PC-3 (cell line): ENCODE data around the gene DENND5B. TPM values are rescaled to one million over a fixed set of nuclear protein-coding genes. Genes with fewer than 3 reads are reported as not detected.

Experiments used
- ATAC-seq: fragments of 200-7000 bp; cut with Tn5 transposase; 2 replicates; pipeline ENCODE4 v1.9.1; 2020; ENCODE audit warnings: mild to moderate bottlenecking, moderate library complexity
- BruUV-seq: library from RNA; stranded (reverse); fragments of 400-500 nt; replicated peaks from 2 replicates; lab custom pipeline; 2021; lab: Mats Ljungman, UMichigan
- CTCF ChIA-PET: fragments of 300-600 bp; sonication (Branson Sonifier 250); formaldehyde crosslinking; loops from one replicate; lab custom pipeline; 2022; ENCODE audit warnings: antibody characterized with exemption; lab: Charles Lee
- POLR2A ChIA-PET: fragments of 300-600 bp; sonication (Branson Sonifier 250); formaldehyde crosslinking; loops from one replicate; lab custom pipeline; 2022; ENCODE audit warnings: antibody characterized with exemption; ENCODE audit not compliant: unreplicated experiment; lab: Charles Lee
- DNase-seq: peaks from one replicate; pipeline ENCODE4 v3.0.0-alpha.2; 2015
- H2AFZ ChIP-seq: fragments of 300-600 bp; sonication (generic); 2 replicates; pipeline ENCODE4 v1.6.0; 2016; ENCODE audit warnings: antibody characterized with exemption, low read length
- H3F3A ChIP-seq: fragments of 300-600 bp; sonication (generic); one replicate; pipeline ENCODE4 v1.6.0; 2017; ENCODE audit warnings: antibody characterized with exemption, low read length, control low read depth, mild to moderate bottlenecking; ENCODE audit not compliant: unreplicated experiment
- H3K27ac ChIP-seq: fragments of 300-600 bp; sonication (generic); 2 replicates; pipeline ENCODE4 v1.5.1; 2016; ENCODE audit warnings: mild to moderate bottlenecking, low read length
- H3K27me3 ChIP-seq: fragments of 300-600 bp; sonication (generic); 2 replicates; pipeline ENCODE4 v1.6.1; 2016; ENCODE audit warnings: low read length, mixed read lengths
- H3K36me3 ChIP-seq: fragments of 300-600 bp; sonication (generic); 2 replicates; pipeline ENCODE4 v1.6.1; 2016; ENCODE audit warnings: low read depth, mixed run types, low read length, mixed read lengths
- H3K4me1 ChIP-seq: fragments of 300-600 bp; sonication (generic); 2 replicates; pipeline ENCODE4 v1.5.1; 2016; ENCODE audit warnings: low read length; ENCODE audit not compliant: insufficient read depth
- H3K4me2 ChIP-seq: fragments of 300-600 bp; sonication (generic); 2 replicates; pipeline ENCODE4 v1.6.0; 2016; ENCODE audit warnings: low read length
- H3K4me3 ChIP-seq: fragments of 300-600 bp; sonication (generic); 2 replicates; pipeline ENCODE4 v1.5.1; 2016; ENCODE audit warnings: mild to moderate bottlenecking, low read length, mixed read lengths
- H3K79me2 ChIP-seq: fragments of 300-600 bp; sonication (generic); 2 replicates; pipeline ENCODE4 v1.6.1; 2017; ENCODE audit warnings: low read length, mixed read lengths
- H3K9ac ChIP-seq: fragments of 300-600 bp; sonication (generic); 2 replicates; pipeline ENCODE4 v1.6.0; 2016; ENCODE audit warnings: mild to moderate bottlenecking, low read length
- H3K9me2 ChIP-seq: fragments of 300-600 bp; sonication (generic); replicated peaks from 2 replicates; pipeline ENCODE4 v1.6.1; 2016; ENCODE audit warnings: mixed run types, low read length, mixed read lengths
- H3K9me3 ChIP-seq: fragments of 300-600 bp; sonication (generic); 2 replicates; pipeline ENCODE4 v1.6.1; 2016; ENCODE audit warnings: low read length, mixed read lengths
- H4K20me1 ChIP-seq: fragments of 300-600 bp; sonication (generic); 2 replicates; pipeline ENCODE4 v1.6.1; 2016; ENCODE audit warnings: low read length, mixed read lengths
- CTCF ChIP-seq: fragments of 300-600 bp; sonication (generic); conservative IDR thresholded peaks from 2 replicates; pipeline ENCODE4 v1.5.1; 2017; ENCODE audit warnings: antibody characterized with exemption, low read depth, mild to moderate bottlenecking, low read length
- EZH2 ChIP-seq: fragments of 300-600 bp; sonication (generic); IDR thresholded peaks from one replicate; pipeline ENCODE4 v1.6.1; 2017; ENCODE audit warnings: antibody characterized with exemption, mild to moderate bottlenecking, low read length; ENCODE audit not compliant: unreplicated experiment
- EZH2phosphoT487 ChIP-seq: fragments of 300-600 bp; sonication (generic); IDR thresholded peaks from 2 replicates; pipeline ENCODE4 v1.6.1; 2018; ENCODE audit warnings: mild to moderate bottlenecking, antibody characterized with exemption, low read length, borderline replicate concordance
- intact Hi-C: fragments of 100-400 bp; cut with micrococcal nuclease; formaldehyde crosslinking; loops from 2 replicates; pipeline ENCODE4 v1.9.0; 2023
- total RNA-seq: library from RNA; depleted of rRNA; stranded (reverse); fragments of >200 nt; gene quantifications from 2 replicates; pipeline ENCODE4 v1.2.3, GENCODE V29; 2014

The DENND5B gene
- total RNA-seq, 1 experiment from 2014 or later, result 4.2 TPM

DNA sequence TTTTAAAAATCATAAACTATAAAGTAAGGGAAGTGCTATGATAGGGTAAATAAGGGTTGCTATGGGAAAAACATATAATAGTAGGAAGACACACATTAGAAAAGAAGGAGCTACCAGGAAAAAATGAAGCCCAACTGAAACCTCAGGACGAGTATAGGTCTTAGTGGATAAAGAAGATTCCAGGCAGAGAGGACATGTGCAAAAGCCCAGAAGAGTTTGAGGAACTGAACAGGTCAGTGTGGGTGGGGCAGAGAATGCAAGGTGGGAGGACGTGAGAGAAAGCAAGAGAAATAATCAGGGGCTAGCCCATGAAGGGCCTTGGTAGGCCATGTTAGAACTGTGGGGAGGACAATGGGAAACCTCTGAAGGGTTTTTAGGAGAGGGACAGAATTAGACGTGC, 109.5 kb downstream of the DENND5B start:
- DNase-seq, result no peak
- Histone ChIP-seq H4K20me1 (no peaks in the 10 kb centered on the region), H2AFZ (no peak overlapping the region), H3K9me3 (no peaks in the 10 kb centered on the region), H3K9me2 (no peaks in the 10 kb centered on the region), H3K4me3 (no peak overlapping the region), H3K9ac (no peak overlapping the region), H3K4me1 (no peaks in the 10 kb centered on the region), H3K79me2 (no peaks in the 10 kb centered on the region), H3K27ac (no peak overlapping the region), H3K4me2 (no peak overlapping the region), H3K27me3 (no peaks in the 10 kb centered on the region), H3K36me3 (no peaks in the 10 kb centered on the region), H3F3A (no peaks in the 10 kb centered on the region)
- intact Hi-C loops, result no loop called here
- ATAC-seq, result no peak
- TF ChIP-seq EZH2phosphoT487 (no peak), EZH2 (no peak), CTCF (no peak)
- POLR2A ChIA-PET, result no interaction called here
- no TSS peak for BruUV-seq
- CTCF ChIA-PET, result no interaction called here

- Histone ChIP-seq H3F3A (no peaks in the 10 kb centered on the region), H3K9me3 (no peaks in the 10 kb centered on the region), H2AFZ (no peak overlapping the region), H3K36me3 (no peaks in the 10 kb centered on the region), H3K4me1 (peaks cover 9% of the 10 kb centered on the region), H4K20me1 (no peaks in the 10 kb centered on the region), H3K27ac (no peak overlapping the region), H3K9ac (no peak overlapping the region), H3K27me3 (no peaks in the 10 kb centered on the region), H3K9me2 (no peaks in the 10 kb centered on the region), H3K4me3 (no peak overlapping the region), H3K4me2 (no peak overlapping the region), H3K79me2 (no peaks in the 10 kb centered on the region)
- DNase-seq, result no peak
- TF ChIP-seq EZH2phosphoT487 (no peak), EZH2 (no peak), CTCF (no peak)
- intact Hi-C loops, result loop anchor here (10.0 kb wide), 1 partner anchor 155 kb away; no protein-coding TSS in a partner anchor
- POLR2A ChIA-PET, result no interaction called here
- ATAC-seq, result no peak
- CTCF ChIA-PET, result no interaction called here
- BruUV-seq, result no TSS peak
Observed at GRCh38 chr12:31479516-31480210, 111.3 kb downstream of the DENND5B start.

GRCh38 chr12:31478898-31479297, 112.0 kb downstream of the DENND5B start:
- Histone ChIP-seq H3K4me2 (no peak overlapping the region), H3K9me3 (no peaks in the 10 kb centered on the region), H3K36me3 (no peaks in the 10 kb centered on the region), H3F3A (no peaks in the 10 kb centered on the region), H3K79me2 (no peaks in the 10 kb centered on the region), H3K9ac (no peak overlapping the region), H3K4me1 (peaks cover 10% of the 10 kb centered on the region), H3K27ac (no peak overlapping the region), H3K4me3 (no peak overlapping the region), H3K9me2 (no peaks in the 10 kb centered on the region), H4K20me1 (no peaks in the 10 kb centered on the region), H2AFZ (no peak overlapping the region), H3K27me3 (no peaks in the 10 kb centered on the region)
- no TSS peak for BruUV-seq
- ChIA-PET POLR2A (no interaction called here), CTCF (no interaction called here)
- intact Hi-C loops, result loop anchor here (10.0 kb wide), 1 partner anchor 156 kb away; no protein-coding TSS in a partner anchor
- no peak for DNase-seq
- no peak for ATAC-seq
- TF ChIP-seq EZH2phosphoT487 (no peak), EZH2 (no peak), CTCF (no peak)
